ENCODE measurements around the gene GSK3A.
"Not testable (repeated sequence)": the region's sequence is repeated elsewhere in the genome, so short reads cannot be mapped to it uniquely, and the experiment has no call there.

Gene GSK3A

GRCh38 chr19:42266928-42267603 is 24.7 kb upstream of the GSK3A start:
- H3K4me1 ChIP-seq (ENCODE audit: control insufficient read depth in 2 of 2, insufficient read depth in 1 of 2, low read depth in 1 of 2, low read length in 2 of 2): peaks cover 12 to 19% of the 10 kb centered on the region in 2 donors
- not testable (repeated sequence) for H3K18ac ChIP-seq (ENCODE audit: low read length); H3K23ac ChIP-seq (ENCODE audit: low read depth, low read length, poor library complexity); H2AK5ac ChIP-seq (ENCODE audit: low read depth, low read length); H3K27me3 ChIP-seq (ENCODE audit: control insufficient read depth in 3 of 3, insufficient read depth in 3 of 3, low read depth in 1 of 3, low read length in 3 of 3); H4K91ac ChIP-seq (ENCODE audit: low read depth, low read length, poor library complexity); H3K9me3 ChIP-seq (replicated peaks in 1 of 2; ENCODE audit: control insufficient read depth in 2 of 2, insufficient read depth in 1 of 2, low read depth in 1 of 2, low read length in 2 of 2); H2BK15ac ChIP-seq (ENCODE audit: low read length); H2BK12ac ChIP-seq (ENCODE audit: low read length); H3K4ac ChIP-seq (ENCODE audit: low read length); H4K8ac ChIP-seq (ENCODE audit: low read depth, low read length); H3K27ac ChIP-seq (replicated peaks; ENCODE audit: low read length); H3K4me2 ChIP-seq (ENCODE audit: insufficient read depth, low read length, poor library complexity, severe bottlenecking); H2BK5ac ChIP-seq (ENCODE audit: low read length); H3K9ac ChIP-seq (ENCODE audit: low read depth, low read length, poor library complexity); H3K36me3 ChIP-seq (replicated peaks in 1 of 2; ENCODE audit: control insufficient read depth in 2 of 2, insufficient read depth in 2 of 2, low read length in 2 of 2); H2BK120ac ChIP-seq (ENCODE audit: low read depth, low read length); H3K4me3 ChIP-seq (ENCODE audit: low read length in 2 of 2); H3K79me1 ChIP-seq (ENCODE audit: low read depth, low read length); DNase-seq (ENCODE audit: low spot score); H3K14ac ChIP-seq (ENCODE audit: low read length)
- WGBS, 2 donors (ENCODE audit: extremely low coverage in 2 of 2, insufficient read length in 2 of 2, insufficient replicate concordance in 1 of 2): no CpG with 5 or more reads among the region's 25 CpGs
- H2AFZ ChIP-seq (ENCODE audit: low read length): peak overlapping the region; percentile 87

GRCh38 chr19:42266105-42266504 is 23.7 kb upstream of the GSK3A start:
- H3K36me3 ChIP-seq (replicated peaks in 1 of 2; ENCODE audit: control insufficient read depth in 2 of 2, insufficient read depth in 2 of 2, low read length in 2 of 2); H2AK5ac ChIP-seq (ENCODE audit: low read depth, low read length); H3K79me1 ChIP-seq (ENCODE audit: low read depth, low read length); H3K23ac ChIP-seq (ENCODE audit: low read depth, low read length, poor library complexity); H3K18ac ChIP-seq (ENCODE audit: low read length); H3K27ac ChIP-seq (replicated peaks; ENCODE audit: low read length); H4K91ac ChIP-seq (ENCODE audit: low read depth, low read length, poor library complexity); H3K9ac ChIP-seq (ENCODE audit: low read depth, low read length, poor library complexity); H3K4me2 ChIP-seq (ENCODE audit: insufficient read depth, low read length, poor library complexity, severe bottlenecking); H2BK5ac ChIP-seq (ENCODE audit: low read length); H2BK120ac ChIP-seq (ENCODE audit: low read depth, low read length); DNase-seq (ENCODE audit: low spot score); H2BK15ac ChIP-seq (ENCODE audit: low read length); H3K9me3 ChIP-seq (replicated peaks in 1 of 2; ENCODE audit: control insufficient read depth in 2 of 2, insufficient read depth in 1 of 2, low read depth in 1 of 2, low read length in 2 of 2); H3K27me3 ChIP-seq (ENCODE audit: control insufficient read depth in 3 of 3, insufficient read depth in 3 of 3, low read depth in 1 of 3, low read length in 3 of 3); H3K4me3 ChIP-seq (ENCODE audit: low read length in 2 of 2); H4K8ac ChIP-seq (ENCODE audit: low read depth, low read length); H3K4ac ChIP-seq (ENCODE audit: low read length); H3K14ac ChIP-seq (ENCODE audit: low read length); H2BK12ac ChIP-seq (ENCODE audit: low read length): not testable (repeated sequence)
- peak overlapping the region; percentile 32 for H2AFZ ChIP-seq (ENCODE audit: low read length)
- peaks cover 12 to 19% of the 10 kb centered on the region in 2 donors for H3K4me1 ChIP-seq (ENCODE audit: control insufficient read depth in 2 of 2, insufficient read depth in 1 of 2, low read depth in 1 of 2, low read length in 2 of 2)
- no CpG with 5 or more reads among the region's 4 CpGs for WGBS, 2 donors (ENCODE audit: extremely low coverage in 2 of 2, insufficient read length in 2 of 2, insufficient replicate concordance in 1 of 2)

GRCh38 chr19:42261763-42262162 is 19.4 kb upstream of the GSK3A start:
- Histone ChIP-seq H3K4ac (ENCODE audit: low read length) (no peak overlapping the region), H3K9me3 (replicated peaks in 1 of 2; ENCODE audit: control insufficient read depth in 2 of 2, insufficient read depth in 1 of 2, low read depth in 1 of 2, low read length in 2 of 2) (no peaks in the 10 kb centered on the region), H3K4me1 (ENCODE audit: control insufficient read depth in 2 of 2, insufficient read depth in 1 of 2, low read depth in 1 of 2, low read length in 2 of 2) (no peaks in the 10 kb centered on the region), H3K79me1 (ENCODE audit: low read depth, low read length) (no peaks in the 10 kb centered on the region), H4K8ac (ENCODE audit: low read depth, low read length) (no peak overlapping the region), H3K4me3 (ENCODE audit: low read length in 2 of 2) (no peak overlapping the region), H3K23ac (ENCODE audit: low read depth, low read length, poor library complexity) (no peak overlapping the region), H3K27ac (replicated peaks; ENCODE audit: low read length) (no peak overlapping the region), H3K4me2 (ENCODE audit: insufficient read depth, low read length, poor library complexity, severe bottlenecking) (no peak overlapping the region), H3K18ac (ENCODE audit: low read length) (no peak overlapping the region), H2BK120ac (ENCODE audit: low read depth, low read length) (no peak overlapping the region), H3K14ac (ENCODE audit: low read length) (no peak overlapping the region), H4K91ac (ENCODE audit: low read depth, low read length, poor library complexity) (no peak overlapping the region), H2AFZ (ENCODE audit: low read length) (no peak overlapping the region), H2AK5ac (ENCODE audit: low read depth, low read length) (no peak overlapping the region), H2BK15ac (ENCODE audit: low read length) (no peak overlapping the region), H3K9ac (ENCODE audit: low read depth, low read length, poor library complexity) (no peak overlapping the region), H2BK5ac (ENCODE audit: low read length) (no peak overlapping the region), H3K27me3 (ENCODE audit: control insufficient read depth in 3 of 3, insufficient read depth in 3 of 3, low read depth in 1 of 3, low read length in 3 of 3) (no peaks in the 10 kb centered on the region), H3K36me3 (replicated peaks in 1 of 2; ENCODE audit: control insufficient read depth in 2 of 2, insufficient read depth in 2 of 2, low read length in 2 of 2) (no peaks in the 10 kb centered on the region), H2BK12ac (ENCODE audit: low read length) (no peak overlapping the region)
- no peak for DNase-seq (ENCODE audit: low spot score)
- no CpG with 5 or more reads among the region's 3 CpGs for WGBS, 2 donors (ENCODE audit: extremely low coverage in 2 of 2, insufficient read length in 2 of 2, insufficient replicate concordance in 1 of 2)

- H3K18ac ChIP-seq (ENCODE audit: low read length); H2AK5ac ChIP-seq (ENCODE audit: low read depth, low read length); H3K27ac ChIP-seq (replicated peaks; ENCODE audit: low read length); DNase-seq (ENCODE audit: low spot score); H3K14ac ChIP-seq (ENCODE audit: low read length); H3K79me1 ChIP-seq (ENCODE audit: low read depth, low read length); H3K23ac ChIP-seq (ENCODE audit: low read depth, low read length, poor library complexity); H2BK12ac ChIP-seq (ENCODE audit: low read length); H3K4me2 ChIP-seq (ENCODE audit: insufficient read depth, low read length, poor library complexity, severe bottlenecking); H3K4me3 ChIP-seq (ENCODE audit: low read length in 2 of 2); H2AFZ ChIP-seq (ENCODE audit: low read length); H2BK15ac ChIP-seq (ENCODE audit: low read length); H3K36me3 ChIP-seq (replicated peaks in 1 of 2; ENCODE audit: control insufficient read depth in 2 of 2, insufficient read depth in 2 of 2, low read length in 2 of 2); H3K9ac ChIP-seq (ENCODE audit: low read depth, low read length, poor library complexity); H3K27me3 ChIP-seq (ENCODE audit: control insufficient read depth in 3 of 3, insufficient read depth in 3 of 3, low read depth in 1 of 3, low read length in 3 of 3); H4K8ac ChIP-seq (ENCODE audit: low read depth, low read length); H3K9me3 ChIP-seq (replicated peaks in 1 of 2; ENCODE audit: control insufficient read depth in 2 of 2, insufficient read depth in 1 of 2, low read depth in 1 of 2, low read length in 2 of 2); H3K4ac ChIP-seq (ENCODE audit: low read length); H2BK5ac ChIP-seq (ENCODE audit: low read length); H2BK120ac ChIP-seq (ENCODE audit: low read depth, low read length); H4K91ac ChIP-seq (ENCODE audit: low read depth, low read length, poor library complexity): not testable (repeated sequence)
- H3K4me1 ChIP-seq (ENCODE audit: control insufficient read depth in 2 of 2, insufficient read depth in 1 of 2, low read depth in 1 of 2, low read length in 2 of 2): peaks cover 6 to 12% of the 10 kb centered on the region in 2 donors
- no CpG with 5 or more reads among the region's 3 CpGs for whole genome bisulfite sequencing, 2 donors (ENCODE audit: extremely low coverage in 2 of 2, insufficient read length in 2 of 2, insufficient replicate concordance in 1 of 2)
Measured at GRCh38 chr19:42257842-42258241, 15.4 kb upstream of the GSK3A start.

Data from neuronal stem cell (in vitro differentiated cells).